NCI-H460 (cell line): ENCODE measurements around the gene DSCAM. TPM values are rescaled to one million over a fixed set of nuclear protein-coding genes. Genes with fewer than 3 reads are reported as not detected.
"Not testable (repeated sequence)": the region's sequence is repeated elsewhere in the genome, so short reads cannot be mapped to it uniquely, and the experiment has no call there.

Experiments
- DNase-seq: peaks from one replicate; pipeline ENCODE4 v3.0.0-alpha.2; 2016; ENCODE audit warnings: low read depth; ENCODE audit errors: extremely low read depth
- total RNA-seq: library from RNA; depleted of rRNA; stranded (reverse); fragments of >200 nt; shearing (Covaris generic); gene quantifications from 2 replicates; pipeline ENCODE4 v1.2.3, GENCODE V29; 2014

Gene DSCAM
- total RNA-seq, 1 experiment from 2014 or later: not detected

GRCh38 chr21:40033156-40033782 is 813.7 kb downstream of the DSCAM start:
- not testable (repeated sequence) for DNase-seq

- no peak for DNase-seq
These were observed 817.1 kb downstream of the DSCAM start for GRCh38 chr21:40029888-40030287.

GRCh38 chr21:40028393-40028792 is 818.6 kb downstream of the DSCAM start:
- DNase-seq: not testable (repeated sequence)

- no peak for DNase-seq
These were observed 825.2 kb downstream of the DSCAM start for GRCh38 chr21:40021558-40022351.

GRCh38 chr21:40020651-40021050 is 826.3 kb downstream of the DSCAM start:
- DNase-seq: no peak

- DNase-seq: no peak
These were observed 828.0 kb downstream of the DSCAM start for GRCh38 chr21:40018871-40019475.

- DNase-seq: no peak
These were observed 830.3 kb downstream of the DSCAM start for GRCh38 chr21:40016667-40017066.

GRCh38 chr21:40016234-40016633 is 830.7 kb downstream of the DSCAM start:
- no peak for DNase-seq

- DNase-seq: no peak
These were observed 831.1 kb downstream of the DSCAM start for GRCh38 chr21:40015818-40016217.

- no peak for DNase-seq
These were observed 832.6 kb downstream of the DSCAM start for GRCh38 chr21:40014394-40014793.

- no peak for DNase-seq
These were observed 833.8 kb downstream of the DSCAM start for GRCh38 chr21:40013001-40013735.

- DNase-seq: no peak
These were observed 835.6 kb downstream of the DSCAM start for GRCh38 chr21:40011371-40011770.

- no peak for DNase-seq
These were observed 844.0 kb downstream of the DSCAM start for GRCh38 chr21:40002978-40003377.

- DNase-seq: no peak
These were observed 862.5 kb downstream of the DSCAM start for GRCh38 chr21:39984286-39984991.

- no peak for DNase-seq
These were observed 866.6 kb downstream of the DSCAM start for GRCh38 chr21:39980241-39980820.

- DNase-seq: no peak
These were observed 867.6 kb downstream of the DSCAM start for GRCh38 chr21:39979321-39979720.

- no peak for DNase-seq
These were observed 870.2 kb downstream of the DSCAM start for GRCh38 chr21:39976800-39977199.

- DNase-seq: no peak
These were observed 873.8 kb downstream of the DSCAM start for GRCh38 chr21:39972976-39973770.

GRCh38 chr21:39972471-39972870 is 874.5 kb downstream of the DSCAM start:
- DNase-seq: no peak
